Keratinocyte (primary cell): Measurements from ENCODE around the gene ATG2B. TPM values are rescaled to one million over a fixed set of nuclear protein-coding genes. Genes with fewer than 3 reads are reported as not detected.

Experiments used
- DNase-seq: peaks from one replicate; pipeline ENCODE4 v3.0.0-alpha.2; 2011; ENCODE audit warnings: low read depth, missing footprints, low spot score
- FAIRE-seq: peaks from 2 replicates; lab custom pipeline; 2011; peaks lifted over from hg19 to GRCh38; lab: Jason Lieb, UNC
- H2AFZ ChIP-seq: 2 replicates; pipeline ENCODE4 v1.6.0; 2012; ENCODE audit warnings: low read length, control low read depth, inconsistent platforms; ENCODE audit not compliant: control insufficient read depth
- H3K27ac ChIP-seq: 2 replicates; pipeline ENCODE4 v1.5.1; 2011; ENCODE audit warnings: low read length; ENCODE audit not compliant: control insufficient read depth, insufficient read depth
- H3K27me3 ChIP-seq: 3 replicates; pipeline ENCODE4 v1.6.0; 2011; ENCODE audit warnings: low read length; ENCODE audit not compliant: control insufficient read depth, insufficient read depth; ENCODE audit errors: extremely low read depth
- H3K36me3 ChIP-seq, 2 experiments: 2 replicates in 1 of 2; 3 replicates in 1 of 2; pipeline ENCODE4 v1.5.1; 2011; ENCODE audit warnings: low read length in 2 of 2, mild to moderate bottlenecking in 1 of 2; ENCODE audit not compliant: control insufficient read depth in 2 of 2, insufficient read depth in 2 of 2; ENCODE audit errors: extremely low read depth in 1 of 2
- H3K4me1 ChIP-seq: 3 replicates; pipeline ENCODE4 v1.5.1; 2011; ENCODE audit warnings: low read length; ENCODE audit not compliant: control insufficient read depth, insufficient read depth; ENCODE audit errors: extremely low read depth
- H3K4me2 ChIP-seq: 3 replicates; pipeline ENCODE4 v1.6.0; 2011; ENCODE audit warnings: low read depth, low read length; ENCODE audit not compliant: control insufficient read depth, insufficient read depth; ENCODE audit errors: extremely low read depth
- H3K4me3 ChIP-seq, 3 experiments: fragments of 200-600 bp in 1 of 3; sonication (generic) in 1 of 3; 2 replicates in 2 of 3; 3 replicates in 1 of 3; pipeline ENCODE4 v1.5.1; 2011 to 2016; ENCODE audit warnings: low read length in 3 of 3, mild to moderate bottlenecking in 3 of 3, control low read depth in 2 of 3, inconsistent platforms in 1 of 3, low read depth in 1 of 3, mixed read lengths in 1 of 3, mixed run types in 1 of 3, moderate library complexity in 1 of 3; ENCODE audit not compliant: control insufficient read depth in 2 of 3, insufficient read depth in 2 of 3; ENCODE audit errors: extremely low read depth in 1 of 3
- H3K79me2 ChIP-seq: 2 replicates; pipeline ENCODE4 v1.6.0; 2012; ENCODE audit warnings: low read length; ENCODE audit not compliant: control insufficient read depth, insufficient read depth
- H3K9ac ChIP-seq: 3 replicates; pipeline ENCODE4 v1.6.0; 2011; ENCODE audit warnings: low read length; ENCODE audit not compliant: control insufficient read depth, insufficient read depth; ENCODE audit errors: extremely low read depth
- H3K9me1 ChIP-seq: 3 replicates; pipeline ENCODE4 v1.6.0; 2011; ENCODE audit warnings: low read length; ENCODE audit not compliant: control insufficient read depth, insufficient read depth; ENCODE audit errors: extremely low read depth
- H3K9me3 ChIP-seq: 2 replicates; pipeline ENCODE4 v1.5.1; 2012; ENCODE audit warnings: low read depth, low read length; ENCODE audit not compliant: control insufficient read depth
- H4K20me1 ChIP-seq: 3 replicates; pipeline ENCODE4 v1.6.0; 2011; ENCODE audit warnings: low read length; ENCODE audit not compliant: control insufficient read depth, insufficient read depth; ENCODE audit errors: extremely low read depth
- CTCF ChIP-seq, 3 experiments: IDR thresholded peaks in 1 of 3; conservative IDR thresholded peaks in 1 of 3; optimal IDR thresholded peaks in 1 of 3; 2 replicates in 2 of 3; 3 replicates in 1 of 3; pipeline versions ENCODE3 to v1.5.1; 2011; ENCODE audit warnings: low read length in 3 of 3, mild to moderate bottlenecking in 3 of 3, moderate library complexity in 2 of 3, control low read depth in 1 of 3, inconsistent platforms in 1 of 3; ENCODE audit not compliant: insufficient read depth in 2 of 3; ENCODE audit errors: extremely low read depth in 1 of 3
- EZH2 ChIP-seq: IDR thresholded peaks from one replicate; pipeline ENCODE4 v1.6.1; 2012; ENCODE audit warnings: inconsistent platforms, mild to moderate bottlenecking, low read length, moderate library complexity
- dilution Hi-C: fragments of 300-500 bp; cut with MboI; formaldehyde crosslinking; loops from one replicate; pipeline ENCODE4 v1.7.0; 2020; ENCODE audit warnings: low sequenced_read_pairs; ENCODE audit not compliant: extremely low pct_ligation_motif_present
- polyA plus RNA-seq, 5 experiments: library from polyadenylated mRNA; depleted of rRNA in 3 of 5; stranded (reverse) in 3 of 5; stranded (forward) in 1 of 5; unstranded in 1 of 5; fragments of >200 nt; gene quantifications; 1 replicate in 1 of 5; 2 replicates in 3 of 5; 3 replicates in 1 of 5; pipeline versions ENCODE4 v1.2.1 to v1.2.3, GENCODE V29; 2011 to 2012; ENCODE audit warnings: missing spikeins in 2 of 5, low read depth in 1 of 5, low replicate concordance in 1 of 5

The ATG2B gene
- polyA plus RNA-seq, 1 donor (not counting 4 experiments of a cell fraction or from before 2014, with no cell fraction given): 11.4 TPM

GRCh38 chr14:96235426-96235825, 127.7 kb downstream of the ATG2B start:
- Histone ChIP-seq H3K79me2 (no peaks in the 10 kb centered on the region), H3K4me2 (no peak overlapping the region), H3K9me3 (no peaks in the 10 kb centered on the region), H4K20me1 (no peaks in the 10 kb centered on the region), H3K4me1 (no peaks in the 10 kb centered on the region), H2AFZ (no peak overlapping the region), H3K27me3 (no peaks in the 10 kb centered on the region), H3K36me3 (peaks cover 14 to 37% of the 10 kb centered on the region in 2 experiments), H3K4me3 (no peak overlapping the region), H3K27ac (no peak overlapping the region), H3K9me1 (no peaks in the 10 kb centered on the region), H3K9ac (no peak overlapping the region)
- TF ChIP-seq EZH2 (no peak), CTCF (optimal IDR thresholded peaks at IDR 0.05 in 1 of 3, IDR thresholded peaks at IDR 0.05 in 1 of 3, conservative IDR thresholded peaks at IDR 0.05 in 1 of 3; ENCODE audit: extremely low read depth in 1 of 3, insufficient read depth in 2 of 3, low read length in 3 of 3) (no peak)
- dilution Hi-C loops: no loop called here
- DNase-seq: no peak
- FAIRE-seq: no peak

- Histone ChIP-seq H3K4me1 (no peaks in the 10 kb centered on the region), H2AFZ (no peak overlapping the region), H3K9ac (no peak overlapping the region), H3K9me1 (no peaks in the 10 kb centered on the region), H3K27me3 (no peaks in the 10 kb centered on the region), H3K9me3 (no peaks in the 10 kb centered on the region), H3K27ac (no peak overlapping the region), H3K36me3 (peaks cover 10 to 23% of the 10 kb centered on the region in 2 experiments), H3K4me3 (no peak overlapping the region), H3K4me2 (no peak overlapping the region), H3K79me2 (no peaks in the 10 kb centered on the region), H4K20me1 (no peaks in the 10 kb centered on the region)
- FAIRE-seq (no peak), DNase-seq (no peak)
- TF ChIP-seq EZH2 (no peak), CTCF (optimal IDR thresholded peaks at IDR 0.05 in 1 of 3, IDR thresholded peaks at IDR 0.05 in 1 of 3, conservative IDR thresholded peaks at IDR 0.05 in 1 of 3; ENCODE audit: extremely low read depth in 1 of 3, insufficient read depth in 2 of 3, low read length in 3 of 3) (no peak)
- dilution Hi-C loops: no loop called here
These were observed 129.5 kb downstream of the ATG2B start for GRCh38 chr14:96233661-96234060.
